Peyer's patch (tissue), 4 donors: Measurements from ENCODE around the gene PHC2. TPM values are rescaled to one million over a fixed set of nuclear protein-coding genes. Genes with fewer than 3 reads are reported as not detected.

ENCODE experiments used
- DNase-seq, 3 donors: peaks; one replicate each; pipeline ENCODE4 v3.0.0-alpha.2; 2017 to 2019
- H3K27ac ChIP-seq, 4 donors: fragments of 200-600 bp; sonication (generic); one replicate each; pipeline ENCODE4 v1.5.1; 2016 to 2019
- H3K27me3 ChIP-seq, 2 donors: fragments of 200-600 bp; sonication (generic); one replicate each; pipeline ENCODE4 v1.5.1; 2019
- H3K36me3 ChIP-seq, 3 donors: fragments of 200-600 bp; sonication (generic); one replicate each; pipeline ENCODE4 v1.5.1; 2016 to 2019
- H3K4me1 ChIP-seq, 4 donors: fragments of 200-600 bp; sonication (generic); one replicate each; pipeline ENCODE4 v1.5.1; 2016 to 2019
- H3K4me3 ChIP-seq, 4 donors: fragments of 200-600 bp; sonication (generic); 1 replicate in 3 of 4; 2 replicates in 1 of 4; pipeline ENCODE4 v1.5.1; 2016 to 2019; ENCODE audit warnings: mild to moderate bottlenecking in 1 of 4
- H3K9me3 ChIP-seq, 4 donors: fragments of 200-600 bp; sonication (generic); one replicate each; pipeline ENCODE4 v1.5.1; 2016 to 2019; ENCODE audit warnings: mild to moderate bottlenecking in 1 of 4
- POLR2A ChIP-seq, 2 donors: fragments of 450-650 bp; IDR thresholded peaks; one replicate each; pipeline ENCODE4 v1.5.1; 2017; ENCODE audit warnings: antibody characterized with exemption in 2 of 2, mild to moderate bottlenecking in 2 of 2, moderate library complexity in 2 of 2
- total RNA-seq, 4 donors: library from RNA; depleted of rRNA; stranded (reverse); fragments of >200 nt; gene quantifications; one replicate each; pipeline ENCODE4 v1.1.0, GENCODE V29; 2016
- TF ChIP-seq, protein P1 (sequence below), 6 experiments: fragments of 450-650 bp in 4 of 6; fragments of 200-600 bp in 2 of 6; sonication (generic) in 1 of 6; IDR thresholded peaks; one replicate each; pipeline ENCODE4 v1.5.1; 2017 to 2019; ENCODE audit warnings: antibody characterized with exemption in 6 of 6, mild to moderate bottlenecking in 3 of 6, moderate library complexity in 1 of 6

PHC2 gene
- total RNA-seq, 4 donors from 2014 or later, result 50.3 to 71.1 (median 65.9) TPM

DNA sequence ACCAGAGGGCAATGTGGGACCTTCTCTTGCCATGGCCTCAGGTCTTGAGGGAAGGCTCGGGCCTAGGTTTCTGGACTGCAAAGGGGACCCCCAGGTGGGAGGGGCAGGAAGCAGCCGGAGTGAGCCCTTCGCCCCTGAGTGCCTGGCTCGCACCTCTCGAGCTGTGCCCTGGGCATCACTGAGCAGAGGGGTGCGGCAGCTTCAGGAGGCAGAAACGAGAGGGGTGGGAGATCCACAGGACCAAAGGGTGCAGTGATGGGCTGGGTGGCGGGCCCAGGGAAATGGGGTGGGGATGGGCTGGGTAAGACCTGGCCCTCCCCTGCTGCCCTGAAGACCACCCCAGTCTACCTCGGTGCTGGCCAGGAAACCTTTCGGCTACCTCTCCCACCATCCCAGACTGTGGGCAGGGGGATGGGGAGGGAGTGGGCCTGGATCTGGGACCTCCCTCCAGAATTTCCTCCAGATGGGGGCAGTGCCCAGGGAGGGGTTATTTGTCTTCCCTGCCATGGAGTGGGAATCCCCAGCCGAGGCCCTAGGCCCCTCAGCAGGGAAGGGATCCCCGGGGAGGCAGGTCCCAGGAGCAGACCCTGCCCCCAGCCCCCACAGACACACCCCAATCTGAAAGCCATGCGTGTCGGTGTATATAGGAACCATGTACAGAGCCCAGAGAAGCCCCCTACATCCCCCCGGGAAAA lies 131.3 kb downstream of the PHC2 start:
- H3K4me1 ChIP-seq, result peaks cover 0 to 15% (median 0%) of the 10 kb centered on the region in 4 donors
- H3K36me3 ChIP-seq, result peaks cover 0 to 18% (median 0%) of the 10 kb centered on the region in 3 donors
- no peak overlapping the region for H3K4me3 ChIP-seq
- DNase-seq, result peak in 1 of 3 donors; percentile 39
- H3K9me3 ChIP-seq, result no peaks in the 10 kb centered on the region
- TF ChIP-seq POLR2A (IDR thresholded peaks at IDR 0.05), result no peak
- no peaks in the 10 kb centered on the region for H3K27me3 ChIP-seq
- H3K27ac ChIP-seq, result no peak overlapping the region

DNA sequence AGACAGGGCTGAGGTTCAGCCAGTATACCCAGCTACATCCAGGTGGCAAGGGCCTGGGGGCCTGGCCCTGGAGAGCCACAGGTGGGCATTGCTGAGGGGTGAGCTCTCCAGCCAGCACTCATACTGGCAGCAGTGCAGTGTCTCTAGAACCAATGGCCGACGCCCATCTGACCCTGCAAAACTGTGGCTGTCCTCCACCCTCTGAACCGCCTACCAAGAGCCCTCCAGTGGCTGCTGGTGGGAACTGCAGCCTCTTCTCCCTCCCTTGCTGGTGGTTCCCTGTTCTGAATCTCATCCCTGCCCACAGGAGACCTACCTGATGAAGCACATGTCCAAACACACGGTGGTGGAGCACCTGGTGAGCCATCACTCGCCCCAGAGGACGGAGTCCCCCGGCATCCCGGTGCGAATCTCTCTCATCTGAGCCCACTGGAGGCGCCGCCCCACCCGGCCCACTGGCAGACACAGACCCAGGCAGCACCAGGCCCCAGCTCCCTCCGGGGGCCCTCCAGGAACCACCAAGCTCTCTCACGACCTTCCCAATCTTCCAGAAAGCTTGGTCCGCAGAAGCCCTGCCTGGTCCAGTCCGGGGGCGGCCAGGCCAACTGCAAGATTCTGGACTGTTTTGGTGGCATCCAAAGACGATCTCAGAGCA lies 132.1 kb downstream of the PHC2 start:
- no peaks in the 10 kb centered on the region for H3K9me3 ChIP-seq
- H3K27ac ChIP-seq, result no peak overlapping the region
- peak; percentile 55 to 87 (median 78) for DNase-seq
- TF ChIP-seq POLR2A (IDR thresholded peaks at IDR 0.05), result no peak
- TF ChIP-seq, protein P1, sequence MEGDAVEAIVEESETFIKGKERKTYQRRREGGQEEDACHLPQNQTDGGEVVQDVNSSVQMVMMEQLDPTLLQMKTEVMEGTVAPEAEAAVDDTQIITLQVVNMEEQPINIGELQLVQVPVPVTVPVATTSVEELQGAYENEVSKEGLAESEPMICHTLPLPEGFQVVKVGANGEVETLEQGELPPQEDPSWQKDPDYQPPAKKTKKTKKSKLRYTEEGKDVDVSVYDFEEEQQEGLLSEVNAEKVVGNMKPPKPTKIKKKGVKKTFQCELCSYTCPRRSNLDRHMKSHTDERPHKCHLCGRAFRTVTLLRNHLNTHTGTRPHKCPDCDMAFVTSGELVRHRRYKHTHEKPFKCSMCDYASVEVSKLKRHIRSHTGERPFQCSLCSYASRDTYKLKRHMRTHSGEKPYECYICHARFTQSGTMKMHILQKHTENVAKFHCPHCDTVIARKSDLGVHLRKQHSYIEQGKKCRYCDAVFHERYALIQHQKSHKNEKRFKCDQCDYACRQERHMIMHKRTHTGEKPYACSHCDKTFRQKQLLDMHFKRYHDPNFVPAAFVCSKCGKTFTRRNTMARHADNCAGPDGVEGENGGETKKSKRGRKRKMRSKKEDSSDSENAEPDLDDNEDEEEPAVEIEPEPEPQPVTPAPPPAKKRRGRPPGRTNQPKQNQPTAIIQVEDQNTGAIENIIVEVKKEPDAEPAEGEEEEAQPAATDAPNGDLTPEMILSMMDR (IDR thresholded peaks at IDR 0.05), result peak; percentile 48 to 83 (median 80)
- H3K36me3 ChIP-seq, result peaks cover 0 to 19% (median 0%) of the 10 kb centered on the region in 3 donors
- H3K4me3 ChIP-seq, result no peak overlapping the region
- H3K4me1 ChIP-seq, result peaks cover 0 to 15% (median 0%) of the 10 kb centered on the region in 4 donors
- no peaks in the 10 kb centered on the region for H3K27me3 ChIP-seq

DNA sequence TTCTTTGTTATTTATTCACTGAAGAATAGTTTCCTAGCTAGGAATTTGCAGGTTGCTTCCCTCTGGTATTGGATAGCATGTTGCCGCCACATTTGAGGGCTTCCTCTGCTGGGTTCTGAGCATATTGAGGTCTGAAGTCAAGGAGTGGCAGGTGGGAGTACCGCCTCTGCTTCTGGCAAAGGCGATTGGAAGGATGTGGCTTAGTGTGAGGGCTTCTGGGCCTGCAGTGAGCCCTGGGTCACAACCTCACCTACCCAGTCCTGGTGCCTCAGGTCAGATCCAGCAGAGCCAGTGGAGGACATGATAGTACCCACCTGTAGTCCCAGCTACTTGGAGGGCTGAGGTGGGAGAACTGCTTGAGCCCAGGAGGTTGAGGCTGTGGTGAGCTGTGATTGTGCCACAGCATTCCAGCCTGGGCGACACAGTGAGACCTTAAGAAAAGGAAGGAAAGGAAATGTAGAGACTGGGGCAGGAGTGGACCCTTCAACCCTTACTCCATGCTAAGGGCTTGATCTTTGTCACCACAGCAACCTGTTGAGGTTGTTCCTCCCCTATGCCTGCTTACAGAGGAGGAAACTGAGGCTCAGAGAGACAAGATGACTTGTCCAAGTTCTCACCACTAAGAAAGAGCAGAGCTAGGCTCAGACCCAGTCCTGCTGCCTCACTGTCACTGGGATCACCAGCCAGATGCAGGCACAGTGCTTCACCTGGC lies 132.8 kb downstream of the PHC2 start:
- Histone ChIP-seq H3K4me1 (peaks cover 0 to 15% (median 0%) of the 10 kb centered on the region in 4 donors), H3K4me3 (no peak overlapping the region), H3K36me3 (peaks cover 0 to 19% (median 0%) of the 10 kb centered on the region in 3 donors), H3K27ac (no peak overlapping the region), H3K27me3 (no peaks in the 10 kb centered on the region), H3K9me3 (no peaks in the 10 kb centered on the region)
- DNase-seq, result peak in 1 of 3 donors; percentile 43
- no peak for TF ChIP-seq POLR2A (IDR thresholded peaks at IDR 0.05)

DNA sequence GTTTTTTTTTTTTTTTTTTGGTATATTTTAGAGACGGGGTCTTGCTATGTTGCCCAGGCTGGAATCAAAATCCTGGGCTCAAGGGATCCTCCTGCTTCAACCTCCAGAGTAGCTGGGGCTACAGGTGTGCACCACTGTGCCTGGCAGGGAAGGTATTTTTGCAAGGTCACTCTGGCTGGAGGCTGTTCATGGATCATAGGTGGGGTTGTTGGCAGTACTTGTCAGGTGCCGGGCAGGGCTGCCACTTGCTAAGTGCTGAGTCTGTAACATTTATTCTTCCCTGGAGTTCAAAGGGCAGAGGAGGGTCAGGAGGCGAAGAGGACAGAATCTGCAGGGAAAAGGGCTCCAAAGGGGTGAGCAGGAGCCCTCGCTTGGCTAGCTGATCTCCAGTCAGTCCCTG lies 134.1 kb downstream of the PHC2 start:
- peak in 1 of 3 donors; percentile 48 for DNase-seq
- peaks cover 0 to 15% (median 0%) of the 10 kb centered on the region in 4 donors for H3K4me1 ChIP-seq

DNA sequence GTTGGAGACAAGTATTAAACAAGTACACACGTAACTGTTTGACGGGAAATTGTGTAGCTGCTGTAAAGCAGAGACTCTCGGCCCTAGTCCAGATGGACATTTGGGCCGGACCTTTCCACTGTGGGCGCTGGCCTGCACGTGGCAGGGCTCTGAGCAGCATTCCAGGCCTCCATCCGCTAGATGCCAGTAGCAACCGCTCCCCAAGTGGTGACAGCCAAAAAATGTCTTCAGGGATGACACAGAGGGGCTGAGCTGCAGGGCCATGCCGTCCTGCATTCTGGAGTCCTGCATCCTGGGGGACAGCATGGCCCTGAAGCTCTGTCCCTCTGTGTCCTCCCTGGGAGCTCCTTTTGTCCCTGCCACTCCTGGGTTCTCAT lies 134.8 kb downstream of the PHC2 start:
- H3K9me3 ChIP-seq, result no peaks in the 10 kb centered on the region
- H3K36me3 ChIP-seq, result peaks cover 0 to 19% (median 0%) of the 10 kb centered on the region in 3 donors
- H3K4me1 ChIP-seq, result peaks cover 0 to 13% (median 0%) of the 10 kb centered on the region in 4 donors
- no peak overlapping the region for H3K4me3 ChIP-seq
- H3K27ac ChIP-seq, result no peak overlapping the region
- H3K27me3 ChIP-seq, result no peaks in the 10 kb centered on the region
- peak in 1 of 3 donors; percentile 42 for DNase-seq
- TF ChIP-seq, protein P1 (IDR thresholded peaks at IDR 0.05), result no peak
- no peak for TF ChIP-seq POLR2A (IDR thresholded peaks at IDR 0.05)

More for the DNA sequence above, 134.1 kb downstream of the PHC2 start:
- no peaks in the 10 kb centered on the region for H3K27me3 ChIP-seq
- no peaks in the 10 kb centered on the region for H3K9me3 ChIP-seq
- H3K4me3 ChIP-seq, result no peak overlapping the region
- no peak for TF ChIP-seq POLR2A (IDR thresholded peaks at IDR 0.05)
- TF ChIP-seq, protein P1 (IDR thresholded peaks at IDR 0.05), result no peak
- no peak overlapping the region for H3K27ac ChIP-seq
- H3K36me3 ChIP-seq, result peaks cover 0 to 19% (median 0%) of the 10 kb centered on the region in 3 donors

DNA sequence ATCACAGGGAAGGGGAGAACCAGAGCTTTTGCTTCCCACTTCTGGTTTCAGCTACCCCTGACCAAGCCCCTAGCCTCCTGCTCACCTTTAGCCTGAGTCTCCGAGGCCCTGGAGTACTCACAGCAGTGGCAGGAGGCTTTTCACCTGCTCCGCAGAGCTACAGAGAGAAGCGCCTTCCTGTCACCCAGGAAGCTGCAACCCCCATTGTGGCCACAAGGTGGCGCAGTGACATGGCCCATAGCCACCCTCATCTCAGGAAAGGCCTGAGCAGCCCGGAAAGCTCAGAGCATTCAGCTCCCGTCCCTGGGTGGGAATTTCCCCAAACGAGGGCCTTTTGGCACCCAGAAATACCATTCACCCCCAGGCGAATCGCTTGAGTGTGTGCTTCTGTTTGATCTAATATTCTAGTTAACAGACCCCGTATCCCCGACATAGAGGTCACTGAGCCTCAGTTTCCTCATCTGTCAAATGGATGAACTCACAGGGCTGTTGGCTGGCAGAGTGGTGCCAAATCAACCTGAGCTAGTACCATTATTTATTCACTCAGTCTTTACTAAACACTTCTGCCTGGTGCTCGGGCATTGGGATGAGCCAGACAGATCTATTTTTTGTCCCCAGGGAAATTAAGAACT lies 135.3 kb downstream of the PHC2 start:
- H3K36me3 ChIP-seq, result peaks cover 0 to 19% (median 0%) of the 10 kb centered on the region in 3 donors
- TF ChIP-seq, protein P1 (IDR thresholded peaks at IDR 0.05), result peak; percentile 94 to 99 (median 98)
- TF ChIP-seq POLR2A (IDR thresholded peaks at IDR 0.05), result no peak

More for the DNA sequence above, 135.3 kb downstream of the PHC2 start:
- peak overlapping the region in 1 of 4 donors; percentile 21 for H3K27ac ChIP-seq
- H3K4me1 ChIP-seq, result peaks cover 0 to 10% (median 0%) of the 10 kb centered on the region in 4 donors
- DNase-seq, result peak; percentile 86 to 96 (median 92)
- H3K4me3 ChIP-seq, result no peak overlapping the region
- no peaks in the 10 kb centered on the region for H3K27me3 ChIP-seq
- H3K9me3 ChIP-seq, result no peaks in the 10 kb centered on the region
